A549 treated with AZD2906 at 1 μM for 4 hours (cell line): ENCODE measurements around the gene CNIH3. TPM values are rescaled to one million over a fixed set of nuclear protein-coding genes. Genes with fewer than 3 reads are reported as not detected.

Experiments used
- total RNA-seq: library from RNA; stranded (reverse); fragments of 200-300 nt; extraction: Qiagen RNA extraction; gene quantifications from 5 replicates; pipeline ENCODE4 v1.2.3, GENCODE V29; 2022

Gene CNIH3
- total RNA-seq: 0.33 to 0.69 TPM (median 0.46 TPM) in 5 replicates

DNA sequence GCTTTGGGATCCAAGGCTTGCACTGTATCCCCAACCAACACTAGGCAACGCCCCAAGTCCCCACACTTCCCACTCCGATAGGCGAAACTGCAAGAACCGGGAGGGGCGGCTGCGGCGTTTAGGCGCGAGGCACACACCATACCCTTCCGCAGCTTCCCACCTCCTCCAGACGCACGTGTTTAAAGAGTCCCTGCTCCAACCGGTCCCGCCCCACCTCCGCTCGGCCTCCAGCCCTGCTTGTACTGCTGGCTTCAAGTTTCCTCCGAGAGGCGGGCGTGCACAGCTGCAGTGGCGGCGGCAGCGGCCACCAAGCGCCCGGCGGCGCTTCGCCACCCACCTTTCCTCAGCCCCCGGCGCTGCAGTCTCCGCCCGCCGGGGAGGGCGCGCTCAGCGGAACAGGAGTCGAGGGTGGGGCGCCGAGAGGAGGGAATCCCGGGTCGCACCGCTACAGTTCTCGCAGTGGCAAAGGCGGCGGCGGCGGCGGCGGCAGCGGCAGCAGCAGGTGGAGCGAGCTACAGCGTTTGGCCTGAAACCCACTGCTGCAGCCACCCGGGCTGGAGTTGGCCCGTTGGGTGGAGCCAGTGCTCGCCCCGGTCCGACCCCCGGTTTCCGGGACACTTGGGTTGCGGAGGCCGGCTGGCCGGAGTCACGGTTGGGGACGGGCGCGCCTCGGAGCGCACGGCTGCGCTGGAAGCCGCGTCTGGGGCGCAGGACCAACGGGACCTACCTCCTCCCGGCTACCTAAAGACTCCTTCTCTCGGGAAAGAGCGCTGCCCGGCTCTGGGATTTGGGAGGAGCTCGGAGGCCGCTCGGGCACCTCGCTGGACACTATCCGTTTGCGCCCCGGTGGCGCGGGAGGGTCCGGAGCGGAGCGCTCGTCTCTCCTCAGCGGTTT is at the start of gene CNIH3:
Gene CNIH3, plus strand, starts transcription at position 457 of the 895 bp plus-strand sequence. CDS start 858 bp downstream, outside the sequence.

Other genes with a start within 250 kb of the CNIH3 start
- 30.6 to 37.2 TPM (median 34.0 TPM) in 5 replicates for gene WDR26, start 181.5 kb upstream of the CNIH3 start, total RNA-seq